Stimulated activated CD4-positive, alpha-beta T cell treated with anti-CD3 and anti-CD28 coated beads, Interleukin-15, amount 100 ng/mL, for 24 hours (primary cell): ENCODE results near the gene TSPAN17.

Experiments used
- DNase-seq: peaks from one replicate; pipeline ENCODE4 v3.0.0-alpha.2; 2020

TSPAN17 gene

DNA sequence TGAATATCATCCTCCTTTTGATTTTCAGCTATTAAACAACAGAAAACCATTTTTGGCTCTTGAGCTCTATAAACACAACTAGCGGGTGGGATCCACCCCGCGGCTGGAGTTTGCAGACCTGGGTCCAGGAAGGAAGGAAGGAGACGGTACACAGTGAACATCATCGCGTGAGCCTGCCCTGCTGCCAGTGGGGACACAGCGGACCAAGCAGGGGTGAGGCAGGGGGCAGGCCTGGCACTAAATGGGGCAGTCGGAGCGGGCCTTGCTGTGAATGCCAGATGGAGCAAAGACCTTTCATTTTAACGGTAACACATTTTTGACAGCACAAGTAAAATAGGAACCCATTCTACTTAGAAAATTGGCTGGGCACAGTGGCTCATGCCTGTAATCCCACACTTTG, 14.4 kb downstream of the TSPAN17 start:
- no peak for DNase-seq

DNA sequence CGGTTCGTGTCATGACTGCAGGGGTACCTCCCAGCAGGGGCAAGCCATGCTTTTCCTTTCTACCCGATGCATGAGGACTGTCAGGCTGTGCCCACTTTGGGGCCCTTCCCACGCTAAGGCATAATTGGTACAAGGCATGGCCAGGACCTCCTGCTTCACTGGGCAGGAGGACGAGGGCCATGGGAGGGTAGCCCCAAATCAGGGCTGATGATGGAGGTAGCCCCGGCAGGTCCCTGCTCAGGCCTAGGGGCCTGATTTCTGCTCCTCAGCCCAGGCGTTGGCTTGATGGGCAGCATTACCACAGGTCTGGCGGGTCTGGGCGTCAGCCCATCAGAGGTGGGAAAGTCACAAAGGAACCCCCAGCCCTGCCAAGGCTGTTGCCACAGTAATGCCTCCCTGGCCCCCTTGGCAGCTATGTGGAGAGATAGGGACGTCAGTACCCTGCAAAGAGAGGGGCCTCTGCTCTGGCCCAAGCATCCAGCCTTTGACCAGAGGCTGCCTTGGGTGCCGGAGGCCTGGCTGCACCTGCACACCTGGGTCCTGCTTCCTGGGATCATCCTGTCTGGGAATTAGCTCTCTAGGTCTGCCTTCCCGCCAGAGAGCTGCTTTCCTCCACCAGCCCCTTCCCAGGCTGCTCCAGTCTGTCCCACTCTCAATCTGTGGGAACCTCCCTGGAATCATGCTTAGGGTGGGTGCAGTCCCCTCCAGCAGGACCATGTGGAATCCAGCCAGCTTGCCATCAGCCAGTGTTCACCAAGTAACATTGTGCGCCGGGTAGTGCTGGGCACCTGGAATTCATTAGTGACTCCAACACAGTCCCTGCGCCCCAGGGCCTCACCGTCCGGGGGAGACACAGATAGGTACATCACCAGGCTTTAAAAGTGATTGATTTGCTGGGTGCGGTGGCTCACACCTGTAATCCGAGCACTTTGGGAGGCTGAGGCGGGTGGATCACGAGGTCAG, 15.4 kb downstream of the TSPAN17 start:
- no peak for DNase-seq

DNA sequence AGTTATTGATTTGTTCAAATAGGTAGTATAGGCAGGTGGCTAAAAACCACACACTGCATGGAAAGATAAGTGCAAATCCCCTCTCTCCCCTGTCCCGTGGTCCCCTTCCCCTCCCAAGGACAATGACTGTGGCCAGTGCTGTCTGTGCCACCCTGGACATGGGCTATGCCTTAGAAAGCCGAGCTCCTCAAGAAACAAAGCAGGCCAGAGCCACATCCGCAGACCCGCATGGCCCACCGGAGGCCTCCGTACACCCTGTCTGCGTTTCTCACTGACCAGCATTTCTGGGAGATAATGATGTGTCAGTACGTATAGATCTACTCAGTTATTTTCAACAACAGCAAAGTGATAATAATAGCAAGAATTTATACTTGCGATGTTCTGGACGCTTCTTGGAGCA, 16.3 kb downstream of the TSPAN17 start:
- no peak for DNase-seq

DNA sequence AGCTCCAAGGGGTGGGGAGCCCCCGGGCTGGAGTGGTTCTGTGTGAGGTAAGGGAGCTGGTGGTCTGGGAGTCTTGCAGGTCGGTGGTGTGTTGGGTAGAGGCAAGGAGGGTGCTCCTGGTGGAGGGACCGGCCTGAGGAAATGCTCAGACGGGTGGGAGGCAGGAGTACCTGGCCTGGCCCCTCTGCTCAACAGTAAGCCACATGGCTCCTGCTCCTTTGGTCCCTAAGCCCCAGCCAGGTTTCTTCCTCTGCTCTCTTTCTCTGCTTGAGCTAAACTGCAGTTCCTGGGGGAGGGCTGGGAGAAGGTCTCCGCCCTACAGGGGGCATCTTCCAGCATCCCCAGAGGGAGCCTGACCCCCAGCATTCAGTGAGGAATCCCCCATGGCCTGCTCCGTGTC, 17.2 kb downstream of the TSPAN17 start:
- DNase-seq: no peak

DNA sequence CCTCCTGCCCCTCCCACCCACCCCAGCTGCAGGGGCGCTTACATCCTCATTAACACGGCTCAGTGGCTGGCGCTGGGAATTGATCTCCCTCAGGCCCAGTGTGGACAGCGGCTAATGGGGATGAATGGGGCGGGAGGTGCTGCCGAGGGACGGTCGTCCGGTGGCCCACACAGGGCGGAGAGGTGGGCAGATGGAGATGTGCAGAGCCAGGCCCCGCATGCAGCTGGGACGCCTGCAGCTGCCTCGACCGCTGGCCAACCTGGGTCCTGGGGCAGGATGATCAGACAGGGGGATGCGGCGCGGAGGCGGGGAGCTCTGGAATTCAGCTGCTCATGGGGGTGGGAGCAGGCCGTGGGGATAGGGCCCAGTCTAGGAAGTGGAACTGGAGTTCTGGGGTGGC, 17.6 kb downstream of the TSPAN17 start:
- DNase-seq: no peak

DNA sequence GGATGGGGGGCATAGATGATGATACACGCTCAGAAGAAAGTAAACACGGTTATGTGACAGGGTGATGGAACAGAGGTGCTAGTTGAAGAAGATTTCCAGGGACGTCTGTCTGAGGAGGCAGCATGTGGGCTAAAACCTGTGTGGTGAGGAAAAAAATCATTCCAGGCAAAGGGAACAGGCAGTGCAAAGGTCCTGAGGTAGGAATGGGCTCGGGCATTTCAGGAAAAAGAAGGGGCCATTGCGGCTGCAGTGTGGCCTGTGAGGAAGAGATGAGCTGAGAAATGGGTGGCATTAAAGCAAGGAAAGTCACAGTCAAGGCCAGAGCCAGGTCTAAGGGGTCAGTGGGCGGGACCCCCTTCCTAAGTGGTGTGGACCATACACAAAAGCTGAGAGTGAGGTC, 18.2 kb downstream of the TSPAN17 start:
- DNase-seq: no peak

DNA sequence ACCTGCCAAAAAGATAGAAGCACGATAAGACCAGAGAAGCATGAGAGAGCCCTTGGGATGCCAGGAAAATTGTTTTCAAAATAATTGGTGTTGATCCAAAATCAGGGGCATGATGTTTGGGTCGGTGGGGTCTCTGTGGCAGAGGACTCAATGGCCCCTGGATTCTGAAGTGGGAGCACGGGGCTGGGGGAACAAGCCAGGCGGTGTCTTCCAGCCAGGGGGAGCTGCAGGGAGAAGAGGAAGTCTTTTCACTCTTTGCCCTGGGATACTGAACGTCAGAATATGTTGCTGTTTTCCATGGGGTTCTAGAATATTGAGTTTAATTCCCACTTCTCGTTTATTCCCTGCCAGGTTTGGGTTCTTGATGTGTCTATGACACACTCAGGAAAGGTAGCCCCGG, 20.4 kb downstream of the TSPAN17 start:
- DNase-seq: no peak

DNA sequence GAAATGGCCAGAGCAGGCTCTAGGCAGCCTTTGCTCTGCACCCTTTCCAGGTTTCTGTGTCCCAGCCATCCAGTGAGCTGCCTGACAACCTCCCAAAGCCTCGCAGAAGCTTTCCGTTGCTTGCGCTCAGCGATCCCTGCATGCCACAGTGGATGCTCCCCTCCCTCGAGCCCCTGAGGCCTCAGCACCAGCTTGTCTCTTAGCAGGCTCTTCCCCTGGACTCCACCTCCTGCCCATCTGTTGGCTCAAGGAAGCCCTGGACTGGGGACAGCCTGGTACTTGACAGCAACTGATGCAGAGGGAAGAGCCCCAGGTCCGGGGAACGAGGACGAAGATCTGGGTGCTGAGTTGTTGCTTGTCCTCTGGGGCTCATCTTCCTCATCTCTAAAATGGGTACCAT, 23.2 kb downstream of the TSPAN17 start:
- no peak for DNase-seq

DNA sequence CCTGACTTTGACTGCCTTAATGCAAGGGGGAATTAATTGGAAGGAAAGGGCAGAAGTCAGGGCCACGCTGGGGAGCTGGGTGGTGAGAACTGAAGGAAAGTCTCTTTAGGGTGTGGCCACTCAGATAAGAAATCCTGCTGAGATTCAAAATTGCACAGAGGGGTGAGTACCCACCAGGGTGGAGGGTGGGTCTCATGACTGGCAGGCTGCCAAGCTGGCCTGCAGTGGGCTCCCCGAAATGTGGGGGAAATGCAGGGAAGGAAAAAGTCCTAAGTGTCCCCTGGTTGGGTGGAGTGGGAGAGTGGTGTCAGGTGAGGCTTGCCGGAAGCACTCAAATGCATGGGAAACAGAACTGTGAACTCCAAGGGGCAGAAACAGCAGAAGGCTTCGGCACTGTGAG, 24.1 kb downstream of the TSPAN17 start:
- DNase-seq: no peak

DNA sequence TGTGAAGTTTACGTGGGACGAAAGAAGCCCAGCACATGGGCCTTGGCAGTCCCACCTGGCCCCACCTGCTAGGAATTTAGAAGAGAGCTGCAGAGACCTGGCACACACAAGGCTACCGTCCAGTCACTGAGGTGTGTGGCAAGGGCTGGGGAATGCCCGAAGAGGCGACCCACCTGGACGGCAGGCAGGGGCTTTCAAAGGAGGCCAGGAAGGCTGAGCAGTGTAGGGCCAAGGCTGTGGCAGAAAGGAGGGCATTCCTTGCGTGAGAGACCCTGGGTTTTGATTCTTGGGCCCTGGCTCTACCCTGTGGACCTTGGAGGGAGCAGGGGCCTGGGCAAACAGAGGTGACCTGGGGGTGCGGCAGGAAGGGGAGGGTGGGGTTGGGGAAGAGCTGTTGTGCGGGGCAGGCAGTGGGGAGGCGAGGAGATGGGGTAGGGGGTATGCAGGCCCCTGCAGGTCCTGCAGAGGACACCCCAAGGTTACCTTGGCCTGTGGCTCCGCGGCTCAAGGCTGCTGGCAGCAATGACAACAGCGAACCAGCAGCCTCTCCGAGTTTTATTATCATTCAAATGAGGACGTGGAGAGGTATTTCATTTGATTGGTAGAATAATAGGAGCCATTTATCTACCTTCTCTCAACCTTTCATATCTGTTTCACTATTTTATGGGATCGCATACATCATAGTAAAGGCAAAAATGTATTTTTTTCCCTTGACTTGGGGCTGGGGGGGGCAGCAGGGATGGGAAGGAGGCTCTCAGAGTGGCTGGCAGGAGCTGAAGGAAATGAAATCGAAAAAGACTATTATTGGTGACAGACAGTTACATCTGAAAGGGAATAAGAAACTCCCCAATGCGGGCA, 24.8 kb downstream of the TSPAN17 start:
- DNase-seq: no peak

DNA sequence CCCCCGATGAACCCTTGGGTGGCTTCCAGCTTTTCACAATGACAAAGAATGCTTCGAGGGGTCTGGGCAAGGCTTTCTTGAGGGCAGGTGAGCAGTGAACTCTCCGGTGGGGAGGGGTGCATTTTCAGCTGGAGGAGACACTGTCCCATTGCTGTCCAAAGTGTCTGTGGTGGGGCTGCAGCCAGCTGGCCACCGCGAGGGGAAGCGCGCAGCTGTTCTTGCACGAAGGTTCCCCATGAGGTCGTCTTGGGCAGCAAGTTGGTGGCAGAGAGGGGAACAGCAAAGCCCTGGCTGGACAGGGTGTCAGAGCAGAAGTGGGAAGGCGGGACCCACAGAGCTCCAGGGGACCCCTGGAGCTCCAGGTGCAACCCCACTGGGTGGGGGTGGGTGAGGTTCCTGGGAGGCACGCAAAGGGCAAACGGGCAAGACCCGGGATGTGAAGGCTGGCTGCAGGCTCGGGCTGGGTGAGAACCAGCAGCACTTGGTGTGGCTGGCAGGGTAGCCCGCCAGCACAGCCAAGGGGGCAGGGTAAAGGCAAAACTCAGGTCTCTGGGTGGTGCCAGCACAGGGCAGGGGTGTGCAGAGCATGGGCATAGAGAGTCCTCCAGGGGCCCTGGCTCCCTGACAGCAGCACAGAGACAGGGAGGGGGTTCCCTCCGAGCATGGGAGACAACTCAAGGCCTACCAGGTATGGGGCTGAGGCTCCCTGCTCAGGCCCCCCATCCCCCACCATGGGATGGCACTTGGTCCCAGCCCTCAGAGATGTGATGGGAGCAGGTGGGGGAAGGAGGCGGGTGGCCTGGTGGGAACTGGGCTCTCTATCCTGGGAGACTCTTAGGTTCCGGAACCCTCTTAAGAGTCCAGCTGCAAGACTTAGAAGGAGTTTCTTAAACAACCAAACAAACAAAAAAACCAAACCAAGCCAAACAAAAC, 26.6 kb downstream of the TSPAN17 start:
- no peak for DNase-seq

DNA sequence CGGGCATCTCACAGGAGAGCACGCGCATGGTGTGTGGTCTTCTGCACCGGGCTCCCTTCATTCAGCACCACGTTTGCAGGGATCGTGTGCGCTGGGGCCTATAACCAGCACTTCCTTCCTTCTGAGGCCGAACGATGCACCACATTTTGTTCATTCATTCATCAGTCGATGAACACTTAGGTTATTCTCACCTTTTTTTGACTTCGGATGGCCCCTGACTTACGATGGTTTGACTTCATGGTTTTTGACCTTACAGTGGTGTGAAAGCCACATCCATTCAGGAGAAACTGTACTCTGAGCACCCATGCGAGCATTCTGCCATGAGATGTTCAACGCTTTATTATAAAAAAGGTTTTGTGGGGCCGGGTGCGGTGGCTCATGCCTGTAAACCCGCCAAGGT, 27.5 kb downstream of the TSPAN17 start:
- no peak for DNase-seq

DNA sequence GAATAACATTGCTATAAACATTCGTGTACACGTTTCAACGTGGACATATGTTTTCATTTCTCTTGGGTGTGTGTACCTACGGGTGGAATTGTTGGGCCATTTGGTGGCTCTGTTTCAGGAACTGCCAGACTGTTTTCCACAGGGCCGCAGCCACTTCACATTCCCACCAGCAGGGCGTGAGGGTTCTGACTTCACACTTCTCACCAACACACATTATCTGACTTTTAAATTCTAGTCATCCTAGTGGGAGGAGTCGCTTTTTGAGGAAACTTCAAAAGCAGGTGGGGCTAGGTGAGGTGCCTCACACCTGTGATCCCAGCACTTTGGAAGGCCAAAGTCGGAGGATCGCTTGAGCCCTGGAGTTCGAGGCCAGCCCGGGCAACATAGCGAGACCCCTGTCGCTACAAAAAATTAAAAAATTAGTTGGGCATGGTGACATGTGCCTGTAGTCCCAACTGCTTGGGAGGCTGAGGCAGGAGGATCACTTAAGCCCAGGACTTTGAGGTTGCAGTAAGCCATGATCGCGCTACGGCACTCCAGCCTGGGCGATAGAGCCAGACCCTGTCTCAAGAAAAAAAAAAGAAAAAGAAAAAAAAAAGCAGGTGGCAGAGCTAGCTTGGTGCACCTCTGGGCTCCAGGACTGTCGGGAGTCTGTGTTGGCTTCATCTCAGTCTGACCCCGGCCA, 28.5 kb downstream of the TSPAN17 start:
- no peak for DNase-seq

DNA sequence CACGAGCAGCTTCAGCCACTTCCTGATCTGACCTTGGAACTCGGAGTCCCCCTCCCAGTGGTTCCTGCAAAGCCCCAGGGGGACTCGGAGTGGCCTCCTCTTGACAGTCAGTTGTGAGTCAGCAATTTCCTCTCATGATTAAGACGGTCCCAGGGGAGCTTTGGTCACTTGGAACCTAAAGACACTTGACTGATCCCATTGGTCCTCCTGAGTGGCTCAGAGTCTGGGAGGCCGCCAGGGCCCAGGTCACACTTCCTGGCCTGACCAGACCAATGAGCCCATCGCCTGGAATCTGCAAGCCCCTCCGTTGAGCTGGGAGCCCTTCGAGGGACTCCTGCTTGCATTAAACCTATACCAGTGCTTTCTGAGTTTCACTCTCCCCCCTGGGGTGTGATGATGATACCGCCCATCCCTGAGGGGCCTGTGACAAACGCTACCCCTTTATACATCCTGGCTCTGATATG, 29.1 kb downstream of the TSPAN17 start:
- no peak for DNase-seq

DNA sequence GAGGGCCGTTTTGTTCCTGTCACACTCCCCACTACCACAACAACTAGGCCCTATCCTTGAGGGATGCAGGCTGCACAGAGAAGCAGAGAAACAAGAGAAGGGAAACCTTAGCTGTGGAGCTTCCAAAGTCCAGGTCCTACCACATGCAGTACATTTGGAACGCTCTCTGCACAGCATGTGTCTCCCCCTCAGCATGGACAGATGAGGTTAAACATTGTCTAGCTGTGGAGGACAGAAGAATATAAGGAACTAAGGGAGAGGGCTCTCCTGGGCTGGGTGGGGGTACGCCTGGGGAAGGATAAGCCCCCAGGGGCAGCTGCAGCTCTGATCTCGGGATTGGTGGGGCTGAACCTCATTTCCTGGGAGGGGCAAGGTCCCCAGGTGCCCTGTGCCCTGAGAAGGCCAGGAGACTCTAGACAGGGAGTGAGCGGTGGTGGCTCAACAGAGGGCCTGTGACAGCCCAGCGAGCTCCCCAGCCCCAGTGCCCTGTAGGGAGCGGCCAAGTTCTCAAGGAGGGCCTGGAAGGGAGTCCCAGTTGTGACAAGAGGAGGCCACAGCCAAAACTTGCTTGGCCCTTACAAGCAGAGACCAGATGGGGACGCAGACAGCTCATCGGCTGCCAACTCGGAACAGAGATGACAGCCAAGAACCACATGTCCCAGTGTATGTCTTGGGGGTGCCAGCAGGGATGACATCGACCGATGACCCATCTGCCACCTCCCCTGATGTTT, 30.1 kb downstream of the TSPAN17 start:
- no peak for DNase-seq

DNA sequence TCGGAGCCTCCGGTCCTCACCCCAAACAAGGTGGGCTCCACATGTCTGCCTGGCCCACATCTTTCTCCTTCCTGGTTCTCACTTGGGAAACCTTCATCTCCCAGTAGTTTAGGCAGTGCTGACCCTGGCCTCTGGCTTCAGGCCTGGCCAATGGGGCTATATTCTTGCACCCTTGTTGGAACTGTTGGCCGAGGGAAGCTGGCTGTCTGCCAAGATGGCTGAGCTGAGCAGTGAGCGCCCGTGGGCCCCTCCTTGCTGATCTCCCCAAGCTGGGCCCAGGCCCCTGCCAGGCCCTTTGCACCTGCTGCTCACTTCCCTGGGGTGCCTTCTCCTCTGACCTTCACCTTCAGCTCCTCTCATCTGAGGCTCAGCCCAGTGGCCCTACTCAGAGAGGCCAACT, 31.3 kb downstream of the TSPAN17 start:
- DNase-seq: no peak

DNA sequence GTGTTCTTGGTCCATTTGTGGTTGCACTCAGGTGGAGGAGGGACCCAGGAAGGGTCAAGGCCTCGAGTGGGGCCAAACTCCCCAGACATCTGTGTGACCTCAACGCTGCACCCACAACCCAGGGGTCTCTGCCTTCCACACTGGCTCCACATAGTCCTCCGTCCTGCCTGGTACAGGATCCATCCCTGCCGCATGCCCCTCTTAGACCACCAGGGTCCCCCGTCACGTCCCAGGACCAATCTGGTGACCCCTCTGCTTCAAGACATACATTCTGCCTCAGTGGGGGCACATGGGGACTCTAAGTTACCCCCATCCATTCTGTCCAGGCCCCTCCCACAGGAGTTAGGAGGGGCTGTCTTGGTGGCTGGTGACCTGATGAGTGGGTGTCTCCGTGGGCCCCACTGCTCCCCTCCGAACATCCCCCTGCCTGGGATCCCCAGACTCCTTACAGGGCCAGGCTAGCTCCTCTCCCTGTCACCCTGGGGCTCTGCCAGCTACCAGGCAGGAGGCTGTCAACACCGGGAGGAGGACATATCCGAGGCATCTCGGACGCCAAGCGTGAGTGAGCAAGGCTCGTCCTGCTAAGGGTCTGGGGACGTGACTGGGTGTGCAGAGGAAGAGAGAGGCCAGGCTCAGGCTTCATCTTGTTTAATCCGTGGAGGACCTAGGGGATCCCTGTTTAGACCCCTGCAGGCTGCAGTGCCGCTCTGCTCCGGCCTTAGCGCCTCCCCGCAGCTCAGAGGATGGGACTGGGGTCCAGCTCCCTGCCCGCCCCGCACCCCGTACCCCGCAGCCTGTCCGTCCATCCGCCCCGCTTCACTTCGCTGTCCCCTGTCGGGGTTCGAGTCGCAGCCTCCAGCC, 32.3 kb downstream of the TSPAN17 start:
- no peak for DNase-seq

DNA sequence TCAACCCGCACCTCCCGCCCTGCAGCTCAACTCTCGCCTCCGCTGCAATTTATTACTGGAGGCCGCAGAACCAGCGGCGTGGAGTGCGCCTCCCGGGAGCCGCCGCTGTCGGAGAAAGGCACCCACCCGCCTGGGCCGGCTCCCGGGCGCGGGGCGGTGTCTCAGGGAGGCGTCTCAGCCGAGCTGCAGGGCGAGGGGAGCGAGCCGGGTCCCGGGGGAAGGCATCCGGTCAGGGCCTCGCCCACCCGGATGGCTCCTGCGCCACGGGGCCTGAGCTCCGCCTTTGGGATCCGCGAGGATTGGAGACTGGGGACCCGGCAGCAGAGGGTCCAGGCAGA, 32.9 kb downstream of the TSPAN17 start:
- no peak for DNase-seq

DNA sequence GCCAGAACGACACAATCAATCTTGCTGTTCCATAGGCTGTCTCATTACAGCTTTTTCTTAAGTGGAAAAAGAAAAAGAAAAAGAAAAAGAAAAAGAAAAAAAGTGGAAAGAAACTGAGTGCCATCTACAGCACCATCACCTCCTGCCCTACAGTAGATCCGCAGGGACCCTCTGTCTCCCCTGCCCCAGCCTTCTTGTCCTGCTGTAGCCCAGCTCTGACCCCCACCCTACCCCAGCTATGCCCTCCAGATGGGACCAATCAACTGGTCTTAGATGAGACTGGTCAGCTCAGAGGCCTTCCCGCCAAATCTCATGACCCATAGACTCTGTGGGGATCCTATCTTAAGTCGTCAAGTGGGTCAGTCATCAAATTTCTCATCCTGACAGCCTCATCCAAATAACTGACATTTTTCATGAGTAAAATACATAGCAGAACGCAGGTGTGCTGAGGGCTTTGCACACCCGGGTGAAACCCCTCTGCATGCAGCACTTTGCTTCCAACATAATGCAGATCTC, 34.8 kb downstream of the TSPAN17 start:
- no peak for DNase-seq

DNA sequence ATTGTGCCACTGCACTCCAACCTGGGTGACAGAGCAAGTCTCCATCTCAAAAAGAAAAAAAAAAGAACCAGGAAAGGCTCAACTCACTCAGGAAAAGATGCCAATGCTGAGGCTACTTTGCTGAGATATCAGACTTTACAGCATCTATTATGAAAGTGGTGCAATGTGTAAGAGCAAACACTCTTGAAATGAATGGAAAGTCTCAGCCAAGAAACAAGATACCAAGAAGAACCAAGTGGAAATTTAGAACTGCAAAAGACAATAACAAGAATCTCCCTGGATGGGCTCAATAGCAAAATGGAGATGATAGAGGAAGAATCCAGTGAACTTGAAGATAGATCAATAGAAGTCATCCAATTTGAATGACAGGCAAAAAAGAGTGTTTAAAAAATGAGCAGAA, 37.7 kb downstream of the TSPAN17 start:
- DNase-seq: no peak
